HG02571 (cell line): Measurements from ENCODE around the gene THAP8.
A peak's percentile ranks its signal among the peaks of the same experiment; 100 is the strongest.

Experiments used
- ATAC-seq: cut with Tn5 transposase; IDR thresholded peaks from one replicate; pipeline ENCODE4 v1.9.1; 2021; ENCODE audit warnings: mild to moderate bottlenecking, moderate library complexity; ENCODE audit not compliant: unreplicated experiment

Gene THAP8, protein sequence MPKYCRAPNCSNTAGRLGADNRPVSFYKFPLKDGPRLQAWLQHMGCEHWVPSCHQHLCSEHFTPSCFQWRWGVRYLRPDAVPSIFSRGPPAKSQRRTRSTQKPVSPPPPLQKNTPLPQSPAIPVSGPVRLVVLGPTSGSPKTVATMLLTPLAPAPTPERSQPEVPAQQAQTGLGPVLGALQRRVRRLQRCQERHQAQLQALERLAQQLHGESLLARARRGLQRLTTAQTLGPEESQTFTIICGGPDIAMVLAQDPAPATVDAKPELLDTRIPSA

DNA sequence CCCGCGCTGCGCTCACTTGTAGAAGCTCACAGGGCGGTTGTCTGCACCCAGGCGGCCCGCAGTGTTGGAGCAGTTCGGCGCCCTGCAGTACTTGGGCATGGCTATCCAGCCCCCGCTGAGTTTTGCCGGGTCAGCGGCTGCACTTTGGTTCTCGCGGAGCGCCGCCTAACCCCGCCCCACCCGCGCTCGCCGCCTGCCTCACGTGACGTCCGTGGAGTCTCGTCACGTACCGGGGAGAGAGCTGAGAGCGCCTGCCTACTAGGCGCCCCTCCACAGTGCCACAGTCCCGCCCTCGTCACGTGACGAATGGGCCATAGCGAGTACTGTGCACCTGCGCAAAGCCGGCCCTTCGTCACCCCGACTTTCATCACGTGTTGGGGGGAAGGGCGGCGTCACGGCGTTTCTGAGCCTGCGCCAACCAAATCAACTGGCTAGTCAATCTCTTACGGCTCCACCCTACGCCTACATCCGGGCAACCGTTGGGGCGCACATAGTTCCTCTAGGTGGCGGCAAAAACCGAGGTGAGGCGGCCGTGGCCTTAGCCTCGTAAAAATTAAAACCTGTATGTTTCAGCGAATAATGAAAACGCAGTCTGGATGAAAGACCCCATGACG lies at the start of gene THAP8:
TSS of gene THAP8 (minus strand) at position 167 of the 614 bp plus-strand sequence. CDS start at position 99, 68 bp downstream.
- ATAC-seq, result peak; percentile 73

DNA sequence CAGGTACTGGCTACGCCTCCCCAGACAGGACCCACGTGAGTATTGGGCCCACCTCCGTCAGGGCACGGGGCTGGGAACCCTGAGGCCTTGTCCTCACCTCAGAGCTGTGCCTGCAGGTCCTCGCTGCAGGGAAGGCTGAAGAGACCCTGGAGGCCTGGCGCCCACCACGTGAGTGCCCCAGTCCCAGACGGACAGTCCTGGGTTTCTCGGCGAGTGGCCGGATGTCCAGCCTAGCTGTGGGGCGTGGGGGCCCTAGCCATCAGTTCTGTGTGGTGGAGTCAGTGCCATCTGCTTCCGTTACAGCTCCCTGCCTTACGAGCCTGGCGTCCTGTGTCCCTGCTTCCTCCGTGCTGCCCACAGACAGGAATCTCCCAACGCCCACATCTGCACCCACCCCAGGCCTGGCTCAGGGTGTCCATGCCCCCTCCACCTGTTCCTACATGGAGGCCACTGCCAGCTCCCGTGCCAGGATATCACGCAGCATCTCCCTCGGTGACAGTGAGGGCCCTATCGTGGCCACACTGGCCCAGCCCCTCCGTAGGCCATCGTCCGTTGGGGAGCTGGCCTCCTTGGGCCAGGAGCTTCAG lies 49.0 kb upstream of the THAP8 start:
- ATAC-seq, result no peak

DNA sequence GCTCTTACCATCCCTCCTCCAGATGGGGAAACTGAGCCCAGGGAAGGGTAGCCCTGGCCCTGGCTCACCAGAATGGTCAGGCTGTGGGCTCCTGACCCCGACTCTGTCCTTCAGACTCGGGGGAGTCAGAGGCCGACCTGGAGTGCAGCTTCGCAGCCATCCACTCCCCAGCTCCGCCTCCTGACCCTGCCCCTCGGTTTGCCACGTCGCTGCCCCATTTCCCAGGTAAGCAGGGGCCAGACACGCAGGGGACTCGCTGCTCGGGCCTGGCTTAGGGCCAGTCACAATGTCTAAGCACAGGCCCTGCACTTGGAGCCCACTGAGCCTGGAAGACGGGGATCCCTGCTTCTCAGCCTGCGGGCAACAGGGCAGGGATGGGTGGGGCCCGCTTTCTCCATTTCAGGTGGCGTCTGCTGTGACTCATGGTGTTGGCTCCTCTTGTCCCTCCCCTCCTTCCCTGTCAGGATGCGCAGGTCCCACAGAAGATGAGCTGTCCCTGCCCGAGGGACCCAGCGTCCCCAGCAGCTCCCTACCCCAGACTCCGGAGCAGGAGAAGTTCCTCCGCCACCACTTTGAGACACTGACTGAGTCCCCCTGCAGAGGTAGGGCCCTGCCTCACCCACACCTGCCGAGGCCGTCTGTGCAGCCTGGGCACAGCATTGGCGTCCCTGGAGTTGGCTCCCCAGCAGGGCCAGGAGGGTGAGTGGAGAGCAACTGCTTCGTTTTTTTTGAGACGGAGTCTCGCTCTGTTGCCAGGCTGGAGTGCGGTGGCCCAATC lies 47.7 kb upstream of the THAP8 start:
- no peak for ATAC-seq

DNA sequence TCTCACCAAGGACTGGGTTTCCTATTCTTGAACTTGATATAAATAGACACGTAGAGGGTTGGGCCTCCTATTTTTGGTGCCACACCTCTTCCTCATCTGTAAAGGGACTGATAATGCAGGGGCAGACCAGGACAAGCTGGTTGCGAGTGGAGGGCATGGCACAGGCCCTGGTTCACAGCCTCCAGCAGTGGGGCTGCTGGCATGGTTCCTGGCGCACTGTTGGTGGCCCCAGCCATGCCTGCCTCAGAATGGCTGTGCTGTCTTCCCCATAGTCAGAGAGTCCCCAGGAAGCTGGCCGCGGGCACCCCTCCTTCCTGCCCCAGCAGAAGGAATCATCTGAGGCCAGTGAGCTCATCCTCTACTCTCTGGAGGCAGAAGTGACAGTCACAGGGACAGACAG lies 46.4 kb upstream of the THAP8 start:
- no peak for ATAC-seq

DNA sequence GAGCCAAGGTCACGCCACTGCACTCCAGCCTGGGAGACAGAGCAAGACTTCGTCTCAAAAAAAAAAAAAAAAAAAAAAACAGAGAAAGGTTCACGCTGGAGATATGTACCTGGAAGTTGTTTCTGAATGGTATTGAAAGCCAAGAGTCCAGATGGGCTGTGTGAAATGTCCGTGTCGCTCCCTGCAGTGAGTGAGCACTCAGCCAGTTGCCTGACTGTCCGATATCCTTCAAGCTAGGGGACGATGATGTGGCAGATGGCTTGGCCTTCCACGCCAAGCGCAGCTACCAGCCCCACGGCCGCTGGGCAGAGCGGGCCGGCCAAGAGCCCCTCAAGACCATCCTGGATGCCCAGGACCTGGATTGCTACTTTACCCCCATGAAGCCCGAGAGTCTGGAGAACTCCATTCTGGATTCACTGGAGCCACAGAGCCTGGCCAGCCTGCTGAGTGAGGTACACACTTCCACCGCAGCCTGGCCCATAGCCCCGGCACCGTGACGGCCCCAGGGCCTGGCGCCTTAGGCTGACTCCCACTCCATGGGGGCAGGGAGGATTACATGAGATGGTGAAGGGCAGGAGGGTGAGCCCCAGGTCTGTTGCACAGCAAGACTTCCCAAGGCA lies 45.2 kb upstream of the THAP8 start:
- no peak for ATAC-seq

DNA sequence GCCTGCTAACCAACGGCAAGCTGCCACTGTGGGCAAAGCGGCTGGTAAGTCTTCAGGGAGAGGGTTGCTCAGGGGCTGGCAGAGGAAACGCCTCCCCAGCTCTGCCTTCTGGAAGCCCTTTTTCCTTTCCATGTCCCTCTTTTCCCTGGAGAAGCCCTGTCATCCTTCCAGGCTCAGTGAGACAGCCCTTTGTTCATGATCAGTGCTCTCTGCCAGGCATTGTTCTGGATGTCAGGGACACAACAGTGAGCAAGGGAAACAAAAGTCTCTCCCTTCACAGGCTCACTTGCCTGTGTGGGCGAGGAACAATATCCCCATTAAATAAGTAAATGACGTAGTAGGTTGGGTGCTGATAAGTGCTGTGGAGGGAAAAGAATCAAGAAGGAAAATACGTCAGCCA lies 43.0 kb upstream of the THAP8 start:
- no peak for ATAC-seq

DNA sequence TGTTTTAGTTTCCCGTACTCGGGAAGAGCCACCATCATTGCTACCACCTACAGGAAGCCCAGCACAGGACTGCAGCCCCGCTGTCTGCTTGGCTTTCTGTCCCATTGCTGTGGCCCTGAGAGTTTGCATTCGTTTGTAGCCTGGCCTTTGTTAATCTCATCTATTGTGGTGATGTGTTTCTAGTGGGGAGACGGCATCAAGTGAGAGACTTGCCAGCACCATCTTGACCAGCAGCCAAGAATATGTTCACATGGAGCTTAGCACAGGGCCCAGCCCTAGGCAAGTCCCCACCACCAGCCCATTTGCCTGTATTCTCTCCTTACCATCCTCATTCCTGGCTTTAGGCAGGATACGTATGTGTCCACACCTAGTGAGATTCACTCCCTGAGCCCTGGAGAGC lies 39.6 kb upstream of the THAP8 start:
- ATAC-seq, result no peak

DNA sequence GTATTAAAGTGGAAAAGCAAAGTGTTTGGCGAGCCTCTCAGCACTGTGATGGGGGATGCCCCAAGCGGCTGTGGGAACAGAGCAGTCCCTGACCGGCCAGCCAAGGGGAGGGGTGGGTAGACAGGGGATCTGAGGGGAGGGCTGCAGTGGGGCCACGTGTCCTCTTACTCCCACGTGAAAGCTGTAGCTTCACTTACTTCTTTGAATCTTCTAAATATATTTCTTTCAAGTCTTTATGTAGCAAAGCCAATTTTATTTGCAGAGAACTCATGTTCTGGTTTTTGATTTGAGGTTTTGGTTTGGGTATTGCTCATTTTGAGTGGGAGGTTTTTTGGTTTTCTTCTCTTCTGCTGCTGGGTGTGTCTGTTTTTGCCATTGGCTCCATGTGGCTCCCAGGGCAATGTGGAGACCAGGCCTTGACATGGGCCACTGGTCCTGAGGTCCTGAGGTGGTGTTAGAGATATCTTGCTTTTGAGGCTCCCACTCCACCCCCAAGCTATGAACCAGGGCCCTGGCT lies 39.1 kb upstream of the THAP8 start:
- ATAC-seq, result peak; percentile 51

DNA sequence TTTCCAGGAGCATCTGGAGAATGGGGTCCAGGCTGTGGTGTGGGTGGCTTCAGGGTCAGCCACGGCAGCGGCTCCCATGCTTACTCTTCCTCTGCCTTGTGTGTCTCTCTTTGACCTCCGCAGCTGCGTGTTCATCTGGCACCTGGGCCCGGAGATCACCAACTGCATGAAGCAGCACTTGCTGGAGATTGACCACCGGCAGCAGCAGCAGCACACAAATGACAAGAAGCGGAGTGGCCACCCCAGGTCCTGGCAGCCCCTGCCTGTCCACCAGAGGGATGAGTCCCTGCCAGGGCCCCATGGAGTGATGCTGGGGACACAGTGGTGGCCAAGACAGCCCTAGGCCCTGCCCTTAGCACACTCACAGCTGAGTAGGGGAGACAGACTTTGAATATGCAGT lies 38.5 kb upstream of the THAP8 start:
- ATAC-seq, result no peak

DNA sequence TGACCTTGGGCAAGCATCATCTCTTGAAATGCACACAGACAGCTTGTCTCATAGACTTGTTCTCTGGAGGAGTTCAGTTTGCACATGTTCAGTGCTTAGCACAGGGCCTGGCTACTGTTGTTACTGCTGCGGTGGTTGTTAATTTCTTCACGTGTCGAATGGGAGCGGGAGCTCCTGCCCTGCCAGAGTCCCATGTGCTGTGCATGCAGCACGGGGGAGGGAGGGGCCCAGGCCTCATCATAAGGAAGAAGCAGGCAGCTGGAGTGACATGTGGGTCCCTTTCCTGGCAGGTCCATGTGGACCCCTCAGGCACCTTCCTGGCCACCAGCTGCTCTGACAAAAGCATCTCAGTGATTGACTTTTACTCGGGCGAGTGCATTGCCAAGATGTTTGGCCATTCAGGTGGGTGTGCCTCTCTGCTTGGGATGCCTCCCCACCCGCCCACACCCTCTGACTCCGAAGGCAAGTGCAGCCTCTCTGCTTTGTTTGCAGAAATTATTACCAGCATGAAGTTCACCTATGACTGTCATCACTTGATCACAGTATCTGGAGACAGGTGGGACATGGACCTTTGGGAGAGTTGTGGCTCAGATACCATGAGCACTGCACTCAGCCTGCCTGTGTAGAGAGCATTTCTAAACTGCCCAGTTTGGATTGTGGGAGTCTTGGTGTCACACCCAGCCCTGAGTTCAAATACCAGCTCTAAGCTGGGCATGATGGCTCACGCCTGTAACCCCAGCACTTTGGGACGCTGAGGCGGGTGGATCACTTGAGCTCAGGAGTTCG lies 37.0 kb upstream of the THAP8 start:
- ATAC-seq, result no peak

DNA sequence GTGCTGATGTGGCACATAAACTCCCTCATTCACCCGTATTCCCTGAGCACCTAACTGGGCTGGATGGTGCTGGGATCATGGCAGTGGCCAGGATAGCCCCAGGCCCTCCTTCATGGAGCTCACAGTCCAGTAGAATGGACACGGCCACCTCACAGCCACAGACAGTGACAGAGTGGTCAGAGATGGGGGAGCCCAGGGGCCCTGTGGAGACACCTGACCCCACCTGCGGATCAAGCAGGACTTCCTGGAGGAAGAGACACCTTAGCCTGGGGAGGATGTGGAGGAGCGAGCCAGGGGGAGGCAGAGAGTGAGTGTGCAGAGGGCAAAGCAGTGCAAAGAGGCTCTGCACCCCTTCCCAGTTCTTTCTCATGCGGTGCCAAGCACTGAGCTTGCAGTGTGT lies 35.8 kb upstream of the THAP8 start:
- no peak for ATAC-seq

DNA sequence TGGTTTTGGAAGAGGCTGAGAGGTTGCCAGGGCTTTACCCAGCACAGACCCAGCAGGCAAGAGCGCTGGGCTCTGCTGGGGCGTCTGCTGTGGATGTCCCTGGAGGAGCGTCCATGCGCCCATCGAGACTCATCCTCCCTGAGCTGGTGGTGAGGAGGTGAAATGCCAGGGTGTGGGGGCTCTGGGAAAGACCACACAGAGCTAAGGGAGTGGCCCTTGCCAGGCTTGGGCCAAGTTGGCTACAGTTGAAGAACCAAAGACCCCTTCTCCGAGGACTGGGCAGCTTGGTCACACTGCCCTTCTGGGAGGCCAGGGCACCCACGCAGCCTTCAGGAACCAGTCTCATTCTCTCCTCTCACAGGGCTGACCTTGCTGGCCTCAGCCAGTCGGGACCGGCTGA lies 32.2 kb upstream of the THAP8 start:
- no peak for ATAC-seq

DNA sequence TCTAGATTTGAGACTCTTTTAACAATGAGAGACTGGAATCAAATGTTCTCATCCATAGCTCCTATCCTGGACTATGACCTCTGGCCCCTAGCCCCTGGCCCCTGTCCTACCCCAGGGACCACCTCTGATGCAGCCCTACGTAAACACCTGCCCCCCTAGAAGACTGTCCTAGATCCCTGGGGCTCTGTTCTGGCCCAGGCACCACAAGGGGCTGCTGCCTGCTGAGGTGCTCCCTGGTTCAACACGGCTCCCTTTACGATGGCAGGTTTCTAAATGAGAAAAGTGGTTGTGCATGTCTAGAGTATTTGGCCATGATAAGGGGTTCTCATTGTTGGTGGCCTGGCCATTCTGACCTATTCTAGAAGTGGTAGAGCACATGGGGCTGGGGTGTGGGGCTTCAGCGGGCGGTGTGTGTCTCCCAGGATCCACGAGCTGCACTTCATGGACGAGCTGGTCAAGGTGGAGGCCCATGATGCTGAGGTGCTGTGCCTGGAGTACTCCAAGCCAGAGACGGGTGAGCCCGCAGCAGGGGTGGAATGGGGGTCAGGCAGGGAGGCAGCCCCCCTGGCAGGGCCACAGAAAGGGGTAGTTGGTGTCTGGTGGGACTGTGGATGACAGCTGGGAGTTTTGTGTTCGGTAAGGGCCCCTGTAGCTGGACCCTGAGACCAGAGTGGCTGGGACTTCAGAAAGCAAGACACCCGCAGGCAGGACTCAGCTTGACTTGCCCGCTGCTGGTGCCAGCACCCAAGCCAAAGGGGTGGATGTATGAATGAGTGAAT lies 30.3 kb upstream of the THAP8 start:
- ATAC-seq, result no peak

DNA sequence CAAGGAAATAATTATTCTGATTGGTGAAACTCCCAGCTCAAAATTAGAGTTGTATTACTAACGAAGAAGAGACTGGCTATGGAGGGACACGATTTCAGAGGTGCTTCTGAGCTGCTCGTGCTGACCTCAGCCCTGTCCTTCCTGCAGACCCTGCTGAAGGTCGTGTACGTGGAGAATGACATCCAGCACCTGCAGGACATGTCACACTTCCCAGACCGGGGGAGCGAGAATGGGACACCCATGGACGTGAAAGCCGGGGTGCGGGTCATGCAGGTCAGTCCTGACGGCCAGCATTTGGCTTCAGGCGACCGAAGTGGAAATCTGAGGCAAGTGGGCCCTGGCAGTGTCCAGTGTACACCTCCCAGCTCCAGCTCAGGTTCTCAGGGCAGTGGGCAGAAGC lies 28.8 kb upstream of the THAP8 start:
- no peak for ATAC-seq

DNA sequence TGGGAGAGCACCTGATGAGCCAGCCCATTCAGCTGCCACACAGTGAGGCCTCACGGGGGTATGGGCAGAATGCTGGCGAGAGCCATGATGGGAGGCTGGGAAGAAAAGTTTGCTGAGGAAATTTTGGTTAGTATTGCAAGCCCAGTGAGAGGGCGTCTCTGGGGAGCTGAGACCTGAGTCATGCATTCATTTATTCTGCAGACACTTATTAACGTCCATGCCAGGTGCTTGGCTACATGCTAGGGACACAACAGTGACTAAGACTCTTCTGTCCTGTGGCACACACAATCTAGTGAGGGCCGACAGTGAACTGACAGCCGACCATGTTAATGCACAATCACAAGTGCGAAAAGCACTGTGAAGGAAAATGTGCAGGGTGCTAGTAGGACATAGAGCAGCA lies 27.8 kb upstream of the THAP8 start:
- no peak for ATAC-seq

DNA sequence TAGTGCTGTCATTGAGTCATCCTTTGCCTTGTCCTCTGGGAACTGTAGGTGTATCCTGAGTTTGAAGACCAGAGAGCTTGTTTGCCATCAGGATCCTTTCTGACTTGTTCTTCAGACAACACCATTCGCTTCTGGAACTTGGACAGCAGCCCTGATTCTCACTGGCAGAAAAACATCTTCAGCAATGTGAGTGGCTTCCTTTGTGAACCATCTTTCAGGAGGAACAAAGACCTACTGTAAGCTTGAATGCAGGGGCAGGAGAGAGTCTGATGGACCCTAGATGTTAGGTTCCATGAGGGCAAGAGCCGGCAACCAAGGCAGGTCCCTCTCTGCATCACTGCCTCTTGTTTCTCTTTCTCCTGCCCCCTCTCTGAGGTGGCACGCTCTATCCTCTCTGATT lies 27.3 kb upstream of the THAP8 start:
- no peak for ATAC-seq

DNA sequence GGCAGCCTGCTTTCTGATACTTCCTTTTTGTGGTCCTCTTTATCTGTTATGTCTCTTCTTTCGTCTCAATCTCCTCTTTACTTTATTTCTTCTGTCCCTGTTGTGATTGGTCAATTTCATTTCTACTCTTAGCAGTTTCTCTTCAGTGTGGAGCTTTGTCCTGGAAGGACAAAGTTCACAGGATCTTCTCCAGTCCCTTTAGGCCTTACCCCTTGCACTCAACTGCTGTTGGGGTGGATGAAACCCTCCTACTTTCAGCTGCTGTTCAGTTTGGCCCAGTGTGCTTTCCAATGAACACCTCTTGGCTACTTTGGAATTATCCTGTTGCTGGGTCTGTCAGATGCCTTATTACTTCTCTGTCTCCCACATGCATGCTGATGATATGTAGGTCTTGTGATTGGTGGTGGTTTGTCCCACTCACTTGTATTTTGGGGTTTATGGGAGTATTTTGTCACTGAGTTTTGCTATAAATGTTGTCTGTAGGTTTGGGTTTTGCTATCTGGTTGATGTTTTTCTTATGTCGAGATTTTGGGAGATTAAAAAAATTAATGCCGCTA lies 25.4 kb upstream of the THAP8 start:
- ATAC-seq, result no peak

DNA sequence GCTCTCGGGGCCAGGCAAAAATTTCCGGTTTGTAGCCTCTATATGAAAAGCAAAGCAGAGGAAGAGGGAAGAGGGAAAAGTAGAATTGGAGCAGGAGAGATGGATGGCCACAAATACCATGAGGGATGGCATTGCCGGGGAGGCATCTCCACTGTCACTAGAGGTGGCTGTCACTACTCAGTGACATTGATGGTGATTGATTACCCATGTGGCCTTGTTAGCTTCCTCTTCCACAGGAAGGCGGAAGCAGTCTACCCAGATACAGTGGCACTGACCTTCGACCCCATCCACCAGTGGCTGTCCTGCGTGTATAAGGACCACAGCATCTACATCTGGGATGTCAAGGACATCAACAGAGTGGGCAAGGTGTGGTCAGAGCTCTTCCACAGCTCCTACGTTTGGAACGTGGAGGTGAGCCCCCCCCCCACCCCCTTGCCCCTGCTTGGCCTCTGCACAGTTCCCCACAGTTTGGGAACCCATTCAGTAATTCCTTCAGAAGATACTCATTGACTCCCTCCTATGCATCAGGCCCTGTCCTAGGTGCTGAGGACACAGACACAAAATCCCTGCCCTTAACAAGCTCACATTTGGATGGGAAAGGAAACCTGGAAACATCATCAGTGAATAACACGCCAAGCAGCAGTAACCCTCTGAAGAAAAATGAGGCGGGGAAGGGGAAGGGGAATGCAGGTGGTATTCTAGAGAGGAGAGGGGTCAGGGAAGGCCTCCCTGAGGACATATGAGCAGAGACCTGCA lies 19.2 kb upstream of the THAP8 start:
- no peak for ATAC-seq

DNA sequence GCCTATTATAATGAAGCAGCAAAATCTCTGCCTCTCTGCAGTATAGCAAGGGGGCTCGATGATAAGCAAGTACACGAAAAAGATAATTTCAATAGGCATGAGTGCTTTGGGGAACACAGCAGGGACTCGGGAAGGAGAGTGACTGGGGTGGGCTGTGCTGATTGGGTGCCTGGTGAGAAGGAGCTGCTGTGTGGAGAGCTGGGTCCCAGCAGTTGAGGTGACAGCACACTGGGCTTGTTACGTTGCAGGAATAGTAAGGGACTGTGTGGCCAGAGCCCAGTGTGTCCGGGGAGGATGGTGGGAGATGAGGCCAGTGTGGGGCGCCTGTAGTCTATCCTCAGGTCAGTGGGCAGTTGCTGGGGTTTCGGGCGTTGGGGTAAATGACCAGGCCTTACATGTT lies 18.0 kb upstream of the THAP8 start:
- no peak for ATAC-seq
